Smooth muscle cell (in vitro differentiated cells): ENCODE data around the gene EXTL2. TPM values are rescaled to one million over a fixed set of nuclear protein-coding genes. Genes with fewer than 3 reads are reported as not detected.

ENCODE experiments used
- DNase-seq: peaks from one replicate; lab custom pipeline; 2025; ENCODE audit not compliant: unreplicated experiment; lab: John Stamatoyannopoulos, UW
- H2AFZ ChIP-seq: fragments of 200-600 bp; sonication (generic); 2 replicates; pipeline ENCODE4 v1.6.0; 2016; ENCODE audit warnings: antibody characterized with exemption, low read depth, mild to moderate bottlenecking
- H3F3A ChIP-seq: fragments of 200-600 bp; sonication (generic); 2 replicates; pipeline ENCODE4 v1.6.0; 2017; ENCODE audit warnings: antibody characterized with exemption, low read depth
- H3K27ac ChIP-seq: fragments of 200-600 bp; sonication (generic); 2 replicates; pipeline ENCODE4 v1.5.1; 2016; ENCODE audit warnings: low read depth, mild to moderate bottlenecking
- H3K27me3 ChIP-seq: fragments of 200-600 bp; sonication (generic); 2 replicates; pipeline ENCODE4 v1.6.1; 2016; ENCODE audit warnings: low read depth, mild to moderate bottlenecking
- H3K36me3 ChIP-seq: fragments of 200-600 bp; sonication (generic); 2 replicates; pipeline ENCODE4 v1.5.1; 2016; ENCODE audit warnings: low read depth
- H3K4me1 ChIP-seq: fragments of 200-600 bp; sonication (generic); 2 replicates; pipeline ENCODE4 v1.5.1; 2016; ENCODE audit warnings: low read depth
- H3K4me2 ChIP-seq: fragments of 200-600 bp; sonication (generic); 2 replicates; pipeline ENCODE4 v1.6.0; 2016; ENCODE audit warnings: mild to moderate bottlenecking
- H3K4me3 ChIP-seq: fragments of 200-600 bp; sonication (generic); 2 replicates; pipeline ENCODE4 v1.5.1; 2016; ENCODE audit warnings: mild to moderate bottlenecking
- H3K79me2 ChIP-seq: fragments of 200-600 bp; sonication (generic); 2 replicates; pipeline ENCODE4 v1.6.0; 2016; ENCODE audit warnings: low read depth, mild to moderate bottlenecking
- H3K9ac ChIP-seq: fragments of 200-600 bp; sonication (generic); 2 replicates; pipeline ENCODE4 v1.6.0; 2016; ENCODE audit warnings: low read depth
- H3K9me3 ChIP-seq: fragments of 200-600 bp; sonication (generic); replicated peaks from 2 replicates; pipeline ENCODE4 v1.5.1; 2016; ENCODE audit warnings: low read depth
- H4K20me1 ChIP-seq: fragments of 200-600 bp; sonication (generic); 2 replicates; pipeline ENCODE4 v1.6.0; 2016; ENCODE audit warnings: low read depth
- WGBS: methylation state at CpG from one replicate; pipeline ENCODE4 v1.1.7; 2016; ENCODE audit warnings: low lambda C conversion rate; 5-methylcytosine and 5-hydroxymethylcytosine counted together
- polyA plus RNA-seq: library from polyadenylated mRNA; unstranded; fragments of >200 nt; fragmentation: Nextera tagmentation; extraction: Ambion mirVana; gene quantifications from 2 replicates; pipeline ENCODE4 v1.2.1, GENCODE V29; 2016
- total RNA-seq: library from RNA; depleted of rRNA; stranded (reverse); fragments of >200 nt; gene quantifications from 2 replicates; pipeline ENCODE4 v1.2.3, GENCODE V29; 2014
- TF ChIP-seq, protein P1 (sequence below): fragments of 200-600 bp; sonication (generic); IDR thresholded peaks from 2 replicates; pipeline ENCODE4 v1.5.1; 2017; ENCODE audit warnings: borderline replicate concordance, mild to moderate bottlenecking, antibody characterized with exemption; ENCODE audit not compliant: insufficient read depth, poor library complexity, severe bottlenecking

EXTL2 gene
- total and polyA plus RNA-seq, 2 experiments from 2014 or later: 51.9 to 54.3 TPM

GRCh38 chr1:100926240-100926639 is 31.6 kb upstream of the EXTL2 start:
- Histone ChIP-seq H3K27ac (no peak overlapping the region), H2AFZ (no peak overlapping the region), H3K36me3 (peaks cover 9% of the 10 kb centered on the region), H3K27me3 (no peaks in the 10 kb centered on the region), H4K20me1 (peaks cover 26% of the 10 kb centered on the region), H3F3A (no peaks in the 10 kb centered on the region), H3K79me2 (peaks cover 7% of the 10 kb centered on the region), H3K9me3 (no peaks in the 10 kb centered on the region), H3K4me2 (no peak overlapping the region), H3K4me3 (no peak overlapping the region), H3K4me1 (no peaks in the 10 kb centered on the region), H3K9ac (no peak overlapping the region)
- WGBS: 98% methylated on average over 2 of the region's 2 CpGs
- TF ChIP-seq, protein P1, sequence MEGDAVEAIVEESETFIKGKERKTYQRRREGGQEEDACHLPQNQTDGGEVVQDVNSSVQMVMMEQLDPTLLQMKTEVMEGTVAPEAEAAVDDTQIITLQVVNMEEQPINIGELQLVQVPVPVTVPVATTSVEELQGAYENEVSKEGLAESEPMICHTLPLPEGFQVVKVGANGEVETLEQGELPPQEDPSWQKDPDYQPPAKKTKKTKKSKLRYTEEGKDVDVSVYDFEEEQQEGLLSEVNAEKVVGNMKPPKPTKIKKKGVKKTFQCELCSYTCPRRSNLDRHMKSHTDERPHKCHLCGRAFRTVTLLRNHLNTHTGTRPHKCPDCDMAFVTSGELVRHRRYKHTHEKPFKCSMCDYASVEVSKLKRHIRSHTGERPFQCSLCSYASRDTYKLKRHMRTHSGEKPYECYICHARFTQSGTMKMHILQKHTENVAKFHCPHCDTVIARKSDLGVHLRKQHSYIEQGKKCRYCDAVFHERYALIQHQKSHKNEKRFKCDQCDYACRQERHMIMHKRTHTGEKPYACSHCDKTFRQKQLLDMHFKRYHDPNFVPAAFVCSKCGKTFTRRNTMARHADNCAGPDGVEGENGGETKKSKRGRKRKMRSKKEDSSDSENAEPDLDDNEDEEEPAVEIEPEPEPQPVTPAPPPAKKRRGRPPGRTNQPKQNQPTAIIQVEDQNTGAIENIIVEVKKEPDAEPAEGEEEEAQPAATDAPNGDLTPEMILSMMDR: no peak
- DNase-seq: no peak

GRCh38 chr1:100924991-100925390 is 30.3 kb upstream of the EXTL2 start:
- TF ChIP-seq, protein P1: no peak
- H3F3A ChIP-seq: no peaks in the 10 kb centered on the region
- H3K4me2 ChIP-seq: no peak overlapping the region
- no peak overlapping the region for H3K9ac ChIP-seq
- no peak overlapping the region for H3K27ac ChIP-seq
- WGBS: 95% methylated on average over 2 of the region's 2 CpGs
- H2AFZ ChIP-seq: no peak overlapping the region
- no peaks in the 10 kb centered on the region for H3K27me3 ChIP-seq
- H3K36me3 ChIP-seq: peaks cover 9% of the 10 kb centered on the region
- H4K20me1 ChIP-seq: peaks cover 28% of the 10 kb centered on the region
- H3K4me1 ChIP-seq: no peaks in the 10 kb centered on the region
- no peaks in the 10 kb centered on the region for H3K9me3 ChIP-seq
- H3K4me3 ChIP-seq: no peak overlapping the region
- no peak for DNase-seq
- peaks cover 5% of the 10 kb centered on the region for H3K79me2 ChIP-seq

GRCh38 chr1:100924212-100924611 is 29.6 kb upstream of the EXTL2 start:
- peaks cover 5% of the 10 kb centered on the region for H3K79me2 ChIP-seq
- no peaks in the 10 kb centered on the region for H3K27me3 ChIP-seq
- peaks cover 28% of the 10 kb centered on the region for H4K20me1 ChIP-seq
- H3K4me3 ChIP-seq: no peak overlapping the region
- no peak overlapping the region for H3K27ac ChIP-seq
- H3F3A ChIP-seq: peaks cover 7% of the 10 kb centered on the region
- no peak for DNase-seq
- H2AFZ ChIP-seq: no peak overlapping the region
- H3K9me3 ChIP-seq: no peaks in the 10 kb centered on the region
- TF ChIP-seq, protein P1: no peak
- H3K4me2 ChIP-seq: no peak overlapping the region
- no peak overlapping the region for H3K9ac ChIP-seq
- H3K4me1 ChIP-seq: no peaks in the 10 kb centered on the region
- H3K36me3 ChIP-seq: peaks cover 3% of the 10 kb centered on the region

DNA sequence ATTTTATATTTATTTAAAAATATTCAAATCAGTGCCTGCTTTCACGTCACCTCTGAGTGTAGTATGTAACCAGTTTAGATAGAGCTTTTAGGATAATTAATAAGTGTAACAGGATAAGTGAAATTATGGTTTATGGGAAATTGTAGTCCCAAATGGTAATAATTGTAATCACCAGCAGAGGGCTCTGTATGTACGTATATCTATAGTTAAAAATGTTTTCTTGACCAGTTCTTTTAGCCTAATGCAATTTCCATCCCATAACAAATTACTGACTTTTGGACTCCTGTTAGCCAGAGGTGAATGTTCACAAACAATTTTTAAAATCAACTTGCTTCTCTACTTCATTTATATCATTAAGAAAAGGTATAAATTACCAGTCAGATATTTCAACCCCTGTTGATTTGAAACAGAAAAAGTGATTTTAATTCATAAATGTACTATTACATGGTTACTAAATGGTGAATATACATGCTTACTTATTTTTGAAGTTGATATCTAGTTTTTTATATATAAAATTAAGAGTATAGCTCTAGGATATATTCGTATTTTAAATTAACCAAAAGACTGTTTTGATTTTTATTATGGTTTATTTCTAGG is 26.6 kb upstream of the EXTL2 start:
- no peak overlapping the region for H3K9ac ChIP-seq
- H4K20me1 ChIP-seq: peaks cover 28% of the 10 kb centered on the region
- 40% methylated on average over 3 of the region's 3 CpGs for WGBS
- H3K4me3 ChIP-seq: no peak overlapping the region
- H3K27ac ChIP-seq: peak overlapping the region; percentile 36
- no peak overlapping the region for H2AFZ ChIP-seq
- peaks cover 9% of the 10 kb centered on the region for H3F3A ChIP-seq
- H3K4me1 ChIP-seq: no peaks in the 10 kb centered on the region
- H3K79me2 ChIP-seq: peaks cover 5% of the 10 kb centered on the region
- H3K27me3 ChIP-seq: no peaks in the 10 kb centered on the region
- H3K9me3 ChIP-seq: no peaks in the 10 kb centered on the region
- no peak for DNase-seq
- peaks cover 7% of the 10 kb centered on the region for H3K36me3 ChIP-seq
- TF ChIP-seq, protein P1: peak; percentile 76
- H3K4me2 ChIP-seq: no peak overlapping the region
